K562 (cell line): Measurements from ENCODE around the gene CCDC27. TPM values are rescaled to one million over a fixed set of nuclear protein-coding genes. Genes with fewer than 3 reads are reported as not detected.

ENCODE experiments used
- DEAF1 ChIP-seq: fragments of 450-650 bp; formaldehyde crosslinking; IDR thresholded peaks from 2 replicates; pipeline ENCODE4 v1.4.0; 2020; ENCODE audit warnings: mild to moderate bottlenecking, moderate library complexity
- ETS1 ChIP-seq: conservative IDR thresholded peaks from 2 replicates; pipeline ENCODE4 v1.6.1; 2011; ENCODE audit warnings: low read depth, mild to moderate bottlenecking, low read length; ENCODE audit not compliant: control insufficient read depth
- HNRNPL ChIP-seq: fragments of 200-400 bp; formaldehyde crosslinking; IDR thresholded peaks from 2 replicates; pipeline ENCODE4 v1.6.1; 2017; ENCODE audit warnings: low read depth, mild to moderate bottlenecking, low read length
- ILF3 ChIP-seq: fragments of 450-650 bp; IDR thresholded peaks from 2 replicates; pipeline ENCODE4 v1.6.1; 2018; ENCODE audit warnings: antibody characterized with exemption, mild to moderate bottlenecking, moderate library complexity, borderline replicate concordance
- LEF1 ChIP-seq: fragments of 450-650 bp; IDR thresholded peaks from 2 replicates; pipeline ENCODE4 v1.6.1; 2016; ENCODE audit warnings: mild to moderate bottlenecking
- NKRF ChIP-seq: fragments of 450-650 bp; IDR thresholded peaks from 2 replicates; pipeline ENCODE4 v1.6.1; 2016; ENCODE audit warnings: borderline replicate concordance
- PHB ChIP-seq: fragments of 250-450 bp; sonication (Bioruptor Pico); IDR thresholded peaks from 2 replicates; pipeline ENCODE4 v1.5.0; 2021
- PKNOX1 ChIP-seq: fragments of 450-650 bp; IDR thresholded peaks from 2 replicates; pipeline ENCODE4 v1.6.1; 2016
- POLR2B ChIP-seq: fragments of 450-650 bp; IDR thresholded peaks from 2 replicates; pipeline ENCODE4 v1.6.1; 2018; ENCODE audit warnings: low read depth; ENCODE audit not compliant: partially characterized antibody
- PYGO2 ChIP-seq: fragments of 450-650 bp; IDR thresholded peaks from 2 replicates; pipeline ENCODE4 v1.6.1; 2016; ENCODE audit warnings: mild to moderate bottlenecking, missing genetic modification characterization, moderate library complexity, missing compliant biosample characterization
- RBBP5 ChIP-seq: fragments of 200-600 bp; sonication (generic); IDR thresholded peaks from 2 replicates; pipeline ENCODE4 v1.6.1; 2012; ENCODE audit warnings: borderline replicate concordance, mild to moderate bottlenecking, low read length, control low read depth, inconsistent platforms; ENCODE audit not compliant: insufficient read depth, poor library complexity, severe bottlenecking
- SRSF3 ChIP-seq: fragments of 200-400 bp; formaldehyde crosslinking; IDR thresholded peaks from 2 replicates; pipeline ENCODE4 v1.6.1; 2016; ENCODE audit warnings: mild to moderate bottlenecking, low read length, moderate library complexity; ENCODE audit not compliant: insufficient read depth
- THAP12 ChIP-seq: fragments of 250-450 bp; sonication (Bioruptor Pico); IDR thresholded peaks from 2 replicates; pipeline ENCODE4 v1.9.0; 2021; ENCODE audit warnings: mild to moderate bottlenecking, inconsistent platforms
- YY1 ChIP-seq, 3 experiments: IDR thresholded peaks; 2 replicates each; pipeline ENCODE4 v1.6.1; 2011; ENCODE audit warnings: low read length in 2 of 3, mild to moderate bottlenecking in 2 of 3, moderate library complexity in 2 of 3, borderline replicate concordance in 1 of 3, control low read depth in 1 of 3, low read depth in 1 of 3; ENCODE audit not compliant: insufficient read depth in 3 of 3, insufficient replicate concordance in 2 of 3, control insufficient read depth in 1 of 3, insufficient read length in 1 of 3; ENCODE audit errors: extremely low read depth in 1 of 3
- ZBTB7A ChIP-seq: IDR thresholded peaks from 2 replicates; pipeline ENCODE4 v1.6.1; 2011; ENCODE audit warnings: low read depth, mild to moderate bottlenecking, low read length, moderate library complexity, borderline replicate concordance; ENCODE audit not compliant: control insufficient read depth
- ZNF551 ChIP-seq: fragments of 250-450 bp; sonication (Bioruptor Pico); IDR thresholded peaks from 2 replicates; pipeline ENCODE4 v1.5.0; 2021; ENCODE audit warnings: mild to moderate bottlenecking, moderate library complexity
- ZNF717 ChIP-seq: fragments of 250-450 bp; sonication (Bioruptor Pico); IDR thresholded peaks from 2 replicates; pipeline ENCODE4 v1.5.0; 2021
- polyA plus RNA-seq, 8 experiments: library from polyadenylated mRNA; depleted of rRNA in 4 of 8; stranded (reverse) in 5 of 8; unstranded in 3 of 8; fragments of >200 nt; fragmentation: Nextera tagmentation in 2 of 8; fragmentation: Illumina TruSeq in 1 of 8; extraction: Ambion mirVana in 2 of 8; extraction: Trizol in 1 of 8; gene quantifications; 2 replicates each; pipeline versions ENCODE4 v1.2.1 to v1.2.3, GENCODE V29; 2011 to 2014; ENCODE audit warnings: inconsistent platforms in 1 of 8, missing spikeins in 1 of 8
- total RNA-seq, 7 experiments: library from RNA; depleted of rRNA in 6 of 7; stranded (reverse); fragments of >200 nt in 6 of 7; fragmentation: Illumina TruSeq in 2 of 7; extraction: Trizol in 2 of 7; gene quantifications; 2 replicates each; pipeline versions ENCODE4 v1.2.1 to v1.2.3, GENCODE V29; 2011 to 2021; ENCODE audit warnings: low replicate concordance in 1 of 7

CCDC27 gene
- total and polyA plus RNA-seq, 9 of the 15 experiments (the other 6 are each of a cell fraction or from before 2014, with no cell fraction given): 0.01 to 0.04 TPM; not detected in 7

GRCh38 chr1:3796215-3797061 is 44.2 kb downstream of the CCDC27 start, which contains the start of gene LRRC47 (continued):
- peak; percentile 74; the same call in 1 of the 2 replicates for TF ChIP-seq ZBTB7A
- peak; percentile 98 for TF ChIP-seq THAP12 (CRISPR knock-in tag)
- TF ChIP-seq PHB (CRISPR knock-in tag): no peak
- 0 out of 2 replicates have a peak, but pooled peaks have one; percentile 57 for TF ChIP-seq HNRNPL
- no peak for TF ChIP-seq PYGO2 (tag)
- TF ChIP-seq SRSF3: no peak
- TF ChIP-seq RBBP5: peak; percentile 98
- no peak for TF ChIP-seq ZNF551
- no peak; the same call in 1 of the 2 replicates for TF ChIP-seq ILF3
- peak; percentile 76 to 96 (median 92) for TF ChIP-seq YY1 (IDR thresholded peaks at IDR 0.05; ENCODE audit: borderline replicate concordance in 1 of 3, control insufficient read depth in 1 of 3, extremely low read depth in 1 of 3, insufficient read depth in 3 of 3, insufficient read length in 1 of 3, insufficient replicate concordance in 2 of 3, low read depth in 1 of 3, low read length in 2 of 3)
- no peak for TF ChIP-seq ZNF717 (CRISPR knock-in tag)
- TF ChIP-seq DEAF1 (CRISPR knock-in tag): no peak
- TF ChIP-seq ETS1: peak; percentile 95
- TF ChIP-seq NKRF: peak; percentile 83; the same call in 1 of the 2 replicates
- TF ChIP-seq LEF1: peak; percentile 60; the same call in 1 of the 2 replicates
- TF ChIP-seq PKNOX1: peak; percentile 75
- peak; percentile 59 for TF ChIP-seq POLR2B
